HG03439 (cell line): ENCODE measurements around the gene SLC39A13.
"Not testable (repeated sequence)": the region's sequence is repeated elsewhere in the genome, so short reads cannot be mapped to it uniquely, and the experiment has no call there.

Experiments
- ATAC-seq: cut with Tn5 transposase; IDR thresholded peaks from one replicate; pipeline ENCODE4 v1.9.1; 2021; ENCODE audit warnings: mild to moderate bottlenecking, moderate library complexity; ENCODE audit not compliant: unreplicated experiment

The SLC39A13 gene

GRCh38 chr11:47449541-47449940 lies 41.2 kb downstream of the SLC39A13 start:
- ATAC-seq: no peak

GRCh38 chr11:47451436-47451835 lies 43.0 kb downstream of the SLC39A13 start:
- no peak for ATAC-seq

- ATAC-seq: no peak
Measured at GRCh38 chr11:47451990-47452389, 43.6 kb downstream of the SLC39A13 start.

- ATAC-seq: no peak
Measured at GRCh38 chr11:47453365-47453764, 45.0 kb downstream of the SLC39A13 start.

- ATAC-seq: not testable (repeated sequence)
Measured at GRCh38 chr11:47454258-47454671, 45.9 kb downstream of the SLC39A13 start.

GRCh38 chr11:47460571-47461235 lies 52.3 kb downstream of the SLC39A13 start:
- ATAC-seq: no peak

- no peak for ATAC-seq
Measured at GRCh38 chr11:47461876-47462275, 53.5 kb downstream of the SLC39A13 start.

- no peak for ATAC-seq
Measured at GRCh38 chr11:47464483-47464882, 56.1 kb downstream of the SLC39A13 start.
